Dermis blood vessel endothelial cell (primary cell): ENCODE data around the gene SRPK3. TPM values are rescaled to one million over a fixed set of nuclear protein-coding genes. Genes with fewer than 3 reads are reported as not detected.

ENCODE experiments used
- DNase-seq: peaks from one replicate; pipeline ENCODE4 v3.0.0; 2010
- total RNA-seq: library from RNA; depleted of rRNA; stranded (reverse); fragments of >200 nt; gene quantifications from 2 replicates; pipeline ENCODE4 v1.2.3, GENCODE V29; 2014

SRPK3 gene
- total RNA-seq, 1 donor from 2014 or later, result under 0.01 TPM

DNA sequence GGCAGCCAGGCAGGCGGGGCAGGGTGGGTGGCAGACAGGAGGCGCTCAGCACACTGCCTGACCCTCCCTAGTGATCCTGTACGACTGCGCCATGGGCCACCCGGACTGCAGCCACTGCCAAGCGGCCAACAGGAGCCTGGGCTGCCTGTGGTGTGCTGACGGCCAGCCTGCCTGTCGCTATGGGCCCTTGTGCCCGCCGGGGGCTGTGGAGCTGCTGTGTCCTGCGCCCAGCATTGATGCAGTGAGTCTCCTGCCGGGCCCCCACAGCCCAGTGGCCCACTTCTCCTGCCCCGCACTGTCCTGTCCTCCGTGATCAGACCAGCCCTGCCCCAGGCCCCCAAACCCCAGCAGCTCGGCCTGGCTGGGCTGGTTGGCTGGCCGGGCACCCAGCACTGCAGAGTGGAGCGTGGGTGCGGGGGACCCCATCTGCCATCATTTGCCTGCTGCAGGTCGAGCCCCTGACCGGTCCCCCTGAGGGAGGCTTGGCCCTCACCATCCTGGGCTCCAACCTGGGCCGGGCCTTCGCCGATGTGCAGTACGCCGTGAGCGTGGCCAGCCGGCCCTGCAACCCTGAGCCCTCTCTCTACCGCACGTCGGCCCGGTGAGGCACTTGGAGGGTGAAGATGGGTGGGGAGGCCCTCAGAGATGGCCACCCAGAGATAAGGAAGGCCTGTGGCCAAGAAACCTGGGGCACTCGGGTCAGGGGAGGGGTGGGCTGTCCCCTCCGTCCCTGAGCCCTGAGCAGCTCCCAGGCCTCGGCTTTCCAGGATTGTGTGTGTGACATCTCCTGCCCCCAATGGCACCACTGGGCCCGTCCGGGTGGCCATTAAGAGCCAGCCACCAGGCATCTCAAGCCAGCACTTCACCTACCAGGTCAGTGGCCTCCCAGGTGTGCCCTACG lies 9.2 kb upstream of the SRPK3 start:
- DNase-seq, result no peak

DNA sequence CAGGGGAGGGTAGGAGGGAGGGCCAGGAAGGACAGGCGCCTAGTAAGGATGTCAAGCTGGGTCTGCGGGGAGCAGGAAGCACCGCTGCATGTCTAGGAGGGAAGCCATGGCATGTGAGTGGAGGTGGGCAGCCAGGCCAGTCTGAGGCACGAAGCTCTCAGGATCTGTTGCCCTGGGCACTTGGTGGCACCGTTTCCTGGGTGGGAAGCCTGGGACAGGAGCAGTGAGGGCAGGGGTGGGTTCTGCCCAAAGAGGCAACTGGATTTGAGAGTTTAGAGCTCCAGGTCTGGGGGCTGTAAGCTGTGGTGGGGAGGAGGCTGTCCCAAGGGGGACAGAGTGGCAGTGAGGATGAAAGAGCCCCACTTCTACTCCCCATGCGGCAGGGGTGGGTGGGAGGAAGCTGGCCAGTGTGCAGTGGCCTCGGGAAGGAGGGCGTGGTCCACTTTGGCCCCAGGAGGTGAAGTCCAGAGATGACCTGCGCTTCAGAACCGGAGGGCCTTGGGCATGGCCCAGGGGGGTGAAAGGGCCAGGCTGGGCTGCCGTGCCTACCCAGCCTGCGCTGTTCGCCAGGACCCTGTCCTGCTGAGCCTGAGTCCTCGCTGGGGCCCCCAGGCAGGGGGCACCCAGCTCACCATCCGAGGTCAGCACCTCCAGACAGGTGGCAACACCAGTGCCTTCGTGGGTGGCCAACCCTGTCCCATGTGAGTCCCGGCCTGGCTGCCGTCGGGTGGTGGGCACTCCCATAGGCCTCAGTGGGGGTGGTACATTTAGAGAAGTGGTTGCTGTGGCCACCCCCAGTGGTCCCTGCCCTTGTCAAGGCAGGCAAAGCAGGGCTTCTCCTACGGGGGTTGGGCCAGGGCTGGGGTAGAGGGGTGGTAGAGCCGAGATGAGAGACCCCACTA lies 8.3 kb upstream of the SRPK3 start:
- no peak for DNase-seq

DNA sequence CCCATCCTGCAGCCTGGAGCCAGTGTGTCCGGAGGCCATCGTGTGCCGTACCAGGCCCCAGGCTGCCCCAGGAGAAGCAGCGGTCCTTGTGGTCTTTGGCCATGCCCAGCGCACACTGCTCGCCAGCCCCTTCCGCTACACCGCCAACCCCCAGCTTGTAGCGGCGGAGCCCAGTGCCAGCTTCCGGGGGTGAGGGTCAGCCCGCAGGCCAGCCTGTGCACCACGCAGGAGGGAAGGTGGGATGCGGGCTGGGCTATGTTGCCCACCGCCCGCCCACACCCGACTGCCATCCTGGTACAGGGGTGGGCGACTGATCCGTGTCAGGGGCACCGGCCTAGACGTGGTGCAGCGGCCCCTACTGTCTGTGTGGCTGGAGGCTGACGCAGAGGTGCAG lies 7.6 kb upstream of the SRPK3 start:
- no peak for DNase-seq

DNA sequence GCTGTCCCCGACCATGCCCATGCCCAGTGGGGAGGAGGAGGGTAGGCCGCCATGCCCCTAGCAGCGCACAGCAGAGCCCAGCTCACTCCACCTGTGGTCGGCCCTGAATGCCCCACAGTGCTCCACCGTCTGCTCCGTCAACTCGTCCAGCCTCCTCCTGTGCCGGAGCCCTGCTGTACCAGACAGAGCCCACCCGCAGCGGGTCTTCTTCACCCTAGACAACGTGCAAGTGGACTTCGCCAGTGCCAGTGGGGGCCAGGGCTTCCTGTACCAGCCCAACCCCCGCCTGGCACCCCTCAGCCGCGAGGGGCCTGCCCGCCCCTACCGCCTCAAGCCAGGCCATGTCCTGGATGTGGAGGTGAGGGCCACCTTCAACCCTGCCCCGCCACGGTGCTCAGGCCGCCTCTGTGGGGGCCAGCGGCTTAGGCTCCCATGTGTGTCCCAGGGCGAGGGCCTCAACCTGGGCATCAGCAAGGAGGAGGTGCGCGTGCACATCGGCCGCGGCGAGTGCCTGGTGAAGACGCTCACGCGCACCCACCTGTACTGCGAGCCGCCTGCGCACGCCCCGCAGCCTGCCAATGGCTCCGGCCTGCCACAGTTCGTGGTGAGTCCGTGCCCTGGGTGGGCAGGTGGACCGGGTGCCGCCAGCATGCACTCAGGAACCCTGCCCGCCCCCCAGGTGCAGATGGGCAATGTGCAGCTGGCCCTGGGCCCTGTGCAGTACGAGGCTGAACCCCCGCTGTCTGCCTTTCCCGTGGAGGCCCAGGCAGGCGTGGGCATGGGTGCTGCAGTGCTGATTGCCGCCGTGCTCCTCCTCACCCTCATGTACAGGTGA lies 6.9 kb upstream of the SRPK3 start:
- DNase-seq, result no peak

DNA sequence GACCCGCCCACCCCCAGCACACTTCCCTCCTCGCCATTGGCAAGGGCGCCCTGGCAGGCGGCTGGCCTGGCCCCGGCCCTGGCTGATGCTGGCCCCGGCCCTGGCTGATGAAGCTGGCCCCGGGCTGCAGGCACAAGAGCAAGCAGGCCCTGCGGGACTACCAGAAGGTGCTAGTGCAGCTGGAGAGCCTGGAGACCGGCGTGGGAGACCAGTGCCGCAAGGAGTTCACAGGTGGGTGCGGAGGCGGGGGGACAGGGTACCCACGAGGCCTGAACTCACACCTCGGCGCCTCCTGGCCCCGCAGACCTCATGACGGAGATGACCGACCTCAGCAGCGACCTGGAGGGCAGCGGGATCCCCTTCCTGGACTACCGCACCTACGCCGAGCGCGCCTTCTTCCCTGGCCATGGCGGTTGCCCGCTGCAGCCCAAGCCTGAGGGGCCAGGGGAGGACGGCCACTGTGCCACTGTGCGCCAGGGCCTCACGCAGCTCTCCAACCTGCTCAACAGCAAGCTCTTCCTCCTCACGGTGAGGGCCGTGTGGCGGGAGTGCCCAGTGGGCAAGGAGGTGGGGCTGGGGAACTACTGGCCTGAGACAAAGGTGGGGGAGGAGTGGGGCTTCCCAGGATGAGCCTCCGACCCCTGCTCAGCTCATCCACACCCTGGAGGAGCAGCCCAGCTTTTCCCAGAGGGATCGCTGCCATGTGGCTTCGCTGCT lies 6.1 kb upstream of the SRPK3 start:
- DNase-seq, result no peak

DNA sequence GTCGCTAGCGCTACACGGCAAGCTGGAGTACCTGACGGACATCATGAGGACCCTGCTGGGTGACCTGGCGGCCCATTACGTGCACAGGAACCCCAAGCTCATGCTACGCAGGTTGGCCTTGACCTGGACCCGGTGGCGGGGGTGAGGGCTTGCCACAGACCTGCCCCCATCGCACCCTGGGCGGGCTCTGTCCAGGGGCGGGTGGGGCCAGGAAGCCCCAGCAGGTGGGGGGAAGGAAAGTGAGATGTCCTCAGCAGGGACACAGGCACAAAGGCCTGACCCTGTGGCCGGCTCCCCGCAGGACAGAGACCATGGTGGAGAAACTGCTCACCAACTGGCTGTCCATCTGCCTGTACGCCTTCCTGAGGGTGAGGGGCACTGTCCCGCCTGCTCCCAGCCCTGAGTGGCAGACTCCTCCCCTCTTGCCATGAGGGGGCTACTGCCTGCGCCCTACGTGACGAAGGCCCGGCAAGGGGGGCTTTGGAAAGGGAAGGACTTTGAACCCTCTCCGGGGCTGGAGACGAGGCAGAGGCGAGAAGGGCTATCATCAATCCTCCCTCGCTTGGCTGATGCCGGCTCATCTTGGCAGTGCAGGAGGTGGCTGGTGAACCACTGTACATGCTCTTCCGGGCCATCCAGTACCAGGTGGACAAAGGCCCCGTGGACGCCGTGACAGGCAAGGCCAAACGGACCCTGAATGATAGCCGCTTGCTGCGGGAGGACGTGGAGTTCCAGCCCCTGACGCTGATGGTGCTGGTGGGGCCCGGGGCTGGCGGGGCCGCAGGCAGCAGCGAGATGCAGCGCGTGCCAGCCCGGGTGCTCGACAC lies 5.3 kb upstream of the SRPK3 start:
- DNase-seq, result no peak

DNA sequence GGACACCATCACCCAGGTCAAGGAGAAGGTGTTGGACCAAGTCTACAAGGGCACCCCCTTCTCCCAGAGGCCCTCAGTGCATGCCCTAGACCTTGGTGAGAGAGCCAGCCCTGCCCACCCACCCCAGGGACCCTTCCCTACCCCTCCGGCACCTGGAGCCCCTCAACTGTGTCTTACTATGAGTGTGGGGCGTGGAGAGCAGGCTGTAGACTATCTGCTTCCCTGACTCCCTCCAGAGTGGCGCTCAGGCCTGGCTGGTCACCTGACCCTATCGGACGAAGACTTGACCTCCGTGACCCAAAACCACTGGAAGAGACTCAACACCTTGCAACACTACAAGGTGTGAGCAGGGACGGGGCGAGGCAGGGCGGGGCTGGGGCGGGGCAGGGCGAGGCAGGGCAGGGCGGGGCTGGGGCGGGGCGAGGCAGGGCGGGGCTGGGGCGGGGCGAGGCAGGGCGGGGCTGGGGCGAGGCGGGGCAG lies 4.7 kb upstream of the SRPK3 start:
- no peak for DNase-seq

DNA sequence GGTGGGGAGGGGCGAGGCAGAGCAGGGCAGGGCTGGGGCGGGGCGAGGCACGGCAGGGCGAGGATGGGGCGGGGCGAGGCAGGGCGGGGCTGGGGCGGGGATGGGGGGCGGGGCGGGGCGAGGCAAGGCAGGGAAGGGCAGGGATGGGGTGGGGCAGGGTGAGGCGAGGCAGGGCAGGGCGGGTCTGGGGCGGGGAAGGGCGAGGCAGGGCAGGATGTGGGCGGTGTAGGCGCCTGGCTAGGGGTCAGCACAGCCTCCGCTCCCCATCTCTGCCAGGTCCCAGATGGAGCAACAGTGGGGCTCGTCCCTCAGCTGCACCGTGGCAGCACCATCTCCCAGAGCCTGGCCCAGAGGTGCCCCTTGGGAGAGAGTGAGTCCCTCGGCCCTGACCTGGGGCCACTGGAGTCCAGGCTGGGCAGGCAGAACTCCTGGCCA lies 4.2 kb upstream of the SRPK3 start:
- no peak for DNase-seq

DNA sequence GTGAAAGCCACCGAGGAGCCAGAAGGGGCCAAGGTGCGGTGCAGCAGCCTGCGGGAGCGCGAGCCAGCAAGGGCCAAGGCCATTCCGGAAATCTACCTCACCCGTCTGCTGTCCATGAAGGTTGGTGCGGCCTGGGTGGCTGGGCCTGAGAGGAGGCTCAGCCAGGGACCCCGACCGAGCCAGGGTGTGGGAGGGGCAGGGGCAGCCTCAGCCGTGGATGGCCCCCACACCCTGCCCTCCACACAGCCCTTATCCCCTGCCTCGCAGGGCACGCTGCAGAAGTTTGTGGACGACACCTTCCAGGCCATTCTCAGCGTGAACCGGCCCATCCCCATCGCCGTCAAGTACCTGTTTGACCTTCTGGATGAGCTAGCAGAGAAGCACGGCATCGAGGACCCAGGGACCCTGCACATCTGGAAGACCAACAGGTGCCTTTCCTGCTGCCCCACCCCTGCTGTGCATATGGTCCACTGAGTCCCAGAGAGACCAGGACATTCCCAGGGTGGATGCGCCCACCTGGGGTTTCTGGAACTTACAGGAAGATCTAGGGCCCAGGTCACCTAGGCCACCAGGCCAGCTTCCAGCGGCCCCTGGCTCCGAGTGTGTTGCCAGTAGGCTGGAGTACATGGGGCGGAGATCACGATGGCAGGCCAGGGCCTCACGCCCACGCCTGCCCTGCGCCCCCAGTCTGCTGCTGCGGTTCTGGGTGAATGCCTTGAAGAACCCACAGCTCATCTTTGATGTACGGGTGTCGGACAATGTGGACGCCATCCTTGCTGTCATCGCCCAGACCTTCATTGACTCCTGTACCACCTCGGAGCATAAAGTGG lies 3.4 kb upstream of the SRPK3 start:
- DNase-seq, result no peak

DNA sequence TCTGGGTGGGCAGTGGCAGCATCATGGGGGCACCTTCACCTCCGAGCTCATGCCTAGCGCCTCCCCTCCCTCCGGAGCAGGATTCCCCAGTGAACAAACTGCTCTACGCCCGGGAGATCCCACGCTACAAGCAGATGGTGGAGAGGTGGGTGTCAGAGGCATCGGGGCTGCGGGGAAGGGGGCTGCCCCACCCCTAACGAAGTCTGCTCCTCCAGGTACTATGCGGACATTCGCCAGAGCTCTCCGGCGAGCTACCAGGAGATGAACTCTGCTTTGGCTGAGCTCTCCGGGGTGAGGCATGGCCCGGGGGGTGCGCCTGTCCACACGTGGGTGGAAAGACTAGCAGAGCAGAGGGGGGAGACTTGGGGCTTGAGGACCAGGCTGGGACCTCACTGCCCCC lies 2.7 kb upstream of the SRPK3 start:
- DNase-seq, result no peak

DNA sequence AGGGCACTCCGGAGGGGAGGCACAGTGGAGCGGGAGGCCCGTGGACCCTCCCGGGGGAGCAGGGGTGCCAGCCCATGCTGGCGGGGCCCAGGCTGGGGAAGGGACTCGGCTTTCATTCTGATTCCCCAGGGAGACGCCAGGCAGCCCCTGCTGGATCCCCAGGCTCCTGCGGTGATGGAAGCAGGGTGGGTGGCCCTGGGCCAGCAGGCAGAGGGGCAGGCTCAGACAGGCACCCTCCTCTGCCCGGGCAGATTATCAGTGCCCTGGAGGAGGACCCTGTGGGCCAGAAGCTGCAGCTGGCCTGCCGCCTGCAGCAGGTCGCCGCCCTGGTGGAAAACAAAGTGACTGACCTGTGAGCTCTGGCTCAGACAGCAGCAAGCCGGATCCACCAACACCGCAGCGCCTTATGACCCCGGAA lies 2.1 kb upstream of the SRPK3 start:
- no peak for DNase-seq

DNA sequence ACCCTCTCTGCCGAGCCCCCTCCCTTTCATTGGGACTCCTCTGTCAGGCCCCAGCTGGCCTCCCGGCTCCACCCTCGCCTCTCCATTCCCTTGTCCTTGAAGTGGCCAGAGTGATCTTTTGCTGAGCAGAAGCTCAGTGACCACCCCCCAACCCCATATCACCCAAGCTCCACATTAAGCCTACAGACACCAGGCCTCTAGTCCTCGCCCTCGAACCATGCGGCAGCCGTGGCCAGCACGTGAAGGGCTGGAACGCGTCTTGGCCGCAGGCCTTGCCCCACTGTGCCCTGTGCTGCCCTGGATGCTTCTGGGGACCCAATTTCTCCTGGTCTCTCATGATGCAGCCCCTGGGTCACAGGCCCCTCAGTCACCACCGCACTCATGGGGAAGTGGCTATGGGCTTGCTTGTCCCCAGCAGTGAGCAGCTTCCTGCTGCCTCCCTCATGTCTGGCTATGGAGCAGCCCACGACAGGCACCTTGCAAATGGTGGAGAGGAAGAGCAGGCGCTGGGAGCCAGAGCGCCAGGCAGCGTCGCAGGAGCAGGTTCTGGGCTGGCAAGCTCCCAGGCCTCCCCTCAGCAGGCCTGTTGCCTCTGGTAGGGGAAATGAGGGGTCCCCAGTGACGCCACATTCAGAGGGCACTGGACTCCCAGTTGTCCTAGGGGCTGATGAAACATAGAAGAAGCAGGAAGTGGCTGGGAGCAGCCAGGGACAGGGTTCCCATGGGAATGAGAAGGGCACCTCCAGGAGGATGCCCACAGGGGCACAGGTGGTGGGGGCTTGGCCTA lies 757 bp upstream of the SRPK3 start:
- DNase-seq, result no peak

DNA sequence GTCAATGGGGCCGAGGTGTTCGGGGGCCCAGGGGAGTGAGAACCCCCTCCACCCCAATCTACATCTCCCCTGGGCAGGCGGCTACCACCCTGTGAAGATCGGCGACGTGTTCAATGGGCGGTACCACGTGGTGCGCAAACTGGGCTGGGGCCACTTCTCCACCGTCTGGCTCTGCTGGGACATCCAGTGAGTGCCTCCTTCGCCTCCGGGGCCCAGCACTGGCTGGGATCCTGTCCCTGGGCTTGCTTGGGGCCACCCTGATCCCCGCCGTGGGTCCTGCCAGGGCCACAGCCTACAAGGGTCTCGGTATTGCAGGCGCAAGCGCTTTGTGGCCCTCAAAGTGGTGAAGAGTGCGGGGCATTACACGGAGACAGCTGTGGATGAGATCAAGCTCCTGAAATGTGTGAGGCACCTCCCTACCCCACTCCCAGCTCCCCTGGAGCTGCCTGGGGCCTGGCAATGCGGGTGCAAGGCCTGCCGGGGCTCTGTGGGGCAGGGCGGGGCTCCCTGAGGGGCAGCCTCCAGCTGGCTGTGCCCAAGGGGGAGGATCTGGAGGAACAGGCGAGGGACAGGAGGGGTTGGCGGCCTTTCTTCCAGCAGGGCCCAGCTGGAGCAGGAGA lies 697 bp downstream of the SRPK3 start:
- no peak for DNase-seq

DNA sequence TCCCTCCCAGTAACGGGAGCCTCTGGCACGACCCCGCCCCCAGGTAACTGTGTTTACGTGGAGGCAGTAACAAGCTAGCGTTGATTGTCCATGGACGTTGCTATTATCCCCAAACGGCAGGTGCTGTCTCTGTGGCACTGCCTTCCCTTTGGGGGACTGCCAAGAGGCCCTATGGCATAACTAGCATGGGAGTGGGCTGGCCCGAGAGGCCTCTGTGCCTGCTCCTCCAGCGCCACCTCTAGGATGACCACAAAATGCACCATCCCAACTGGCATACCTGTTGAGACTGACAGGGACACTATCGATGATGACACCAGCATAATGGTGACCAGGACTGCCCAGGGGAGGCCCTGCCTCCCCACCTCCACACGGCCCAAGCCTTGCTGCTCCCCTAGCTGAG lies 1.5 kb downstream of the SRPK3 start:
- peak; percentile 15 for DNase-seq

DNA sequence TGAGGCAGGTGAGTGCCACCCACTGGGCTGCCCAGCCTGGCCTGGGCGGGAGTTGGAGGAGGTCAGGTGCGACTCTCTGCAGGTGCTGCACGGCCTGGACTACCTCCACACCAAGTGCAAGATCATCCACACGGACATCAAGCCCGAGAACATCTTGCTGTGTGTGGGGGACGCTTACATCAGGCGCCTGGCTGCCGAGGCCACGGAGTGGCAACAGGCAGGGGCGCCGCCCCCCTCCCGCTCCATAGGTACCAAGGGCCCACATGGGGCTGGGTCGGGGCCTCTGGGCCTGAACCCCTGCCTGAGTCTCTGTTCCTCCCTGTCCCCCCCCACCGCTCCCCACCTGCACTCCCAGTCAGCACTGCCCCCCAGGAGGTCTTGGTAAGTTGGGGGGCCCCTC lies 2.0 kb downstream of the SRPK3 start:
- DNase-seq, result no peak

DNA sequence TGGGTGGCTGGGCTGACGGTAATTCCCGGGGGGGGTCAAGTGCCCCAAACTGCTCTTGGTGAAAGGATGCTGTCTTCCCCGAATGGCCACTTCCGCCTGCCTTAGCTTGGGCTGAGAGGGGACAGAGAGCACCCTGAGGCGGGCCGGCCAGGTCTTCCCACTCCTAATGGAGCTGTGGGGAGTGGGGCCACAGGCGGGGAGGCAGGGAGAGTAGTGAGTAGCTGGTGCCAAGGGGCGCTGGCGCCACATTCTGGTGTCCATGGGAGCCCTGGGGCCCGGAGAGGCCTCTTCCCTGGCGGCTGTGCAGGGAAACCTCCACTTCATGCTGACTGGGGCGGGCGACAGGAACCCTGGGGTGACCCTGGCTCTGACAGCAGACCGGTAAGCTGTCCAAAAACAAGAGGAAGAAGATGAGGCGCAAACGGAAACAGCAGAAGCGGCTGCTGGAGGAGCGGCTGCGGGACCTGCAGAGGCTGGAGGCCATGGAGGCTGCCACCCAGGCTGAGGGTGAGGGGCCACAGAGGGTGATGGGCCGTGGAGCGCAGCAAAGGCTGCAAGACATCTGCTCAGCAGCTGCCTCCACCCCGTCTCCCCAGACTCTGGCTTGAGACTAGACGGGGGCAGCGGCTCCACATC lies 2.7 kb downstream of the SRPK3 start:
- DNase-seq, result no peak

DNA sequence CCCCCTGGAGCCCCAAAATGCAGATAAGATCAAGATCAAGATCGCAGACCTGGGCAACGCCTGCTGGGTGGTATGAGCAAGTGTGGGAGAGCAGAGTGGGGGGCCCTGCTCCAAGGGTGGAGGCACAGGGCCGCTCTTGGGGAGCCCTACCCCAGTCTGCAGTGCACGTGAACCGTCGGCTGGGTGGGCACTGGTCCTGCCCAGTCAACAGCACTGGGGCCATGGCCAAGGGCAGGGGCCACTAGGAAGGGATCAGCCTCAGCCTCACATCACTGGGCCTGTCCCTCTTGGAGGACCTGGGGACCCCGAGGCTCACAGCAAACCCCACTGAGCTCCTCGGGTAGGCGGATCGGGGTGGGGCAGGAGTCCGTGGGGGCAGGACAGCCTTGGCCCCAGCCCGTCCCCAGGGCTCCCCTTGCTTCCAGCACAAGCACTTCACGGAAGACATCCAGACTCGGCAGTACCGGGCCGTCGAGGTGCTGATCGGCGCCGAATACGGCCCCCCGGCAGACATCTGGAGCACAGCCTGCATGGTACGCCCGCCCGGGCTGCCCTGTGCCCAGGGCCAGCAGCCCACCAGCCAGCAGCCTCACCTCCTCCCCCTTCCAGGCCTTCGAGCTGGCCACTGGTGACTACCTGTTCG lies 3.6 kb downstream of the SRPK3 start:
- no peak for DNase-seq

DNA sequence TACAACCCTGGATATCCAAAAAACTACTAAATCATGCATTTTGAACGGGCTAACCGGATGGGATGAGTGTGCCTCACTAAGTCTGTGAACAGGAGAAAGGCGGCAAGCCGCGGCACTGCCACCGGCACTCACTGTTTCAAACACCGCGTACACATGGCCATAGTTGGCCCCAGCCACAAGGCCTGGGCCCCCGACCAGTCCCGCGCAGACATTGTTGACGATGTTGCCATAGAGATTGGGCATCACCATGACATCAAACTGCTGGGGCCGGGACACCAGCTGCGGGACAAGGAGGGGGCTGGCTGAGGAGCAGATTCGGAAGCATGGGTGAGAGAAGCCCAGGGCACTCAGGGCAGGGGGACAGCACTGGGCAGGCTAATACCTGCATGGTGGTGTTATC lies 5.8 kb downstream of the SRPK3 start:
- no peak for DNase-seq
